Caco-2 (cell line): ENCODE measurements around the gene COQ5. TPM values are rescaled to one million over a fixed set of nuclear protein-coding genes. Genes with fewer than 3 reads are reported as not detected.

Experiments
- BruUV-seq: library from RNA; stranded (reverse); fragments of 400-500 nt; replicated peaks from 2 replicates; lab custom pipeline; 2021; lab: Mats Ljungman, UMichigan
- CTCF ChIA-PET: fragments of 300-600 bp; sonication (Branson Sonifier 250); formaldehyde crosslinking; loops from one replicate; lab custom pipeline; 2022; ENCODE audit warnings: antibody characterized with exemption; lab: Charles Lee
- POLR2A ChIA-PET: fragments of 300-600 bp; sonication (Branson Sonifier 250); formaldehyde crosslinking; loops from one replicate; lab custom pipeline; 2022; ENCODE audit warnings: antibody characterized with exemption; lab: Charles Lee
- DNase-seq, 2 experiments: peaks; one replicate each; pipeline versions ENCODE4 v3.0.0 to v3.0.0-alpha.2; 2020 to 2022
- H3K27me3 ChIP-seq: replicated peaks from 2 replicates; pipeline ENCODE4 v1.6.0; 2011; ENCODE audit warnings: low read length; ENCODE audit not compliant: control insufficient read depth, insufficient read depth
- H3K36me3 ChIP-seq: 2 replicates; pipeline ENCODE4 v1.5.1; 2011; ENCODE audit warnings: low read length; ENCODE audit not compliant: control insufficient read depth, insufficient read depth
- H3K4me1 ChIP-seq: fragments of 250-450 bp; sonication (Bioruptor Pico); 2 replicates; pipeline ENCODE4 v1.5.1; 2020; ENCODE audit warnings: mild to moderate bottlenecking
- H3K4me3 ChIP-seq: 2 replicates; pipeline ENCODE4 v1.5.1; 2011; ENCODE audit warnings: low read depth, mild to moderate bottlenecking, control low read depth, low read length
- H3K9me3 ChIP-seq: fragments of 250-450 bp; sonication (Bioruptor Pico); 2 replicates; pipeline ENCODE4 v1.5.1; 2020; ENCODE audit warnings: mild to moderate bottlenecking, moderate library complexity
- H3K27ac Mint-ChIP-seq: one replicate; pipeline ENCODE4 v1.8.0; 2022; ENCODE audit warnings: mixed read lengths; ENCODE audit not compliant: unreplicated experiment
- H3K27me3 Mint-ChIP-seq: one replicate; pipeline ENCODE4 v1.8.0; 2022; ENCODE audit warnings: mixed read lengths; ENCODE audit not compliant: insufficient read depth, unreplicated experiment
- H3K36me3 Mint-ChIP-seq: one replicate; pipeline ENCODE4 v1.8.0; 2022; ENCODE audit warnings: mild to moderate bottlenecking, mixed read lengths; ENCODE audit not compliant: insufficient read depth, unreplicated experiment
- H3K4me1 Mint-ChIP-seq: one replicate; pipeline ENCODE4 v1.8.0; 2022; ENCODE audit warnings: low read depth, mixed read lengths; ENCODE audit not compliant: unreplicated experiment
- H3K4me3 Mint-ChIP-seq: one replicate; pipeline ENCODE4 v1.8.0; 2022; ENCODE audit warnings: mild to moderate bottlenecking, moderate library complexity, mixed read lengths; ENCODE audit not compliant: unreplicated experiment
- H3K9me3 Mint-ChIP-seq: one replicate; pipeline ENCODE4 v1.8.0; 2022; ENCODE audit warnings: mixed read lengths; ENCODE audit not compliant: unreplicated experiment
- intact Hi-C: fragments of 100-400 bp; cut with micrococcal nuclease; formaldehyde crosslinking; loops from one replicate; pipeline ENCODE4 v1.10.0; 2022; ENCODE audit not compliant: unreplicated experiment
- total RNA-seq: library from RNA; stranded (reverse); gene quantifications from 2 replicates; pipeline ENCODE4 v1.2.3, GENCODE V29; 2022
- TF ChIP-seq, protein P1 (sequence below), 2 experiments: fragments of 200-600 bp in 1 of 2; IDR thresholded peaks; 1 replicate in 1 of 2; 2 replicates in 1 of 2; pipeline versions ENCODE4 v1.5.1 to v1.8.0; 2011 to 2022; ENCODE audit warnings: antibody characterized with exemption in 1 of 2, control low read depth in 1 of 2, inconsistent platforms in 1 of 2, low read depth in 1 of 2, low read length in 1 of 2, mild to moderate bottlenecking in 1 of 2, moderate library complexity in 1 of 2; ENCODE audit not compliant: insufficient read depth in 1 of 2, severe bottlenecking in 1 of 2, unreplicated experiment in 1 of 2

COQ5 gene
- total RNA-seq, 1 experiment from 2014 or later, result 20.7 TPM

DNA sequence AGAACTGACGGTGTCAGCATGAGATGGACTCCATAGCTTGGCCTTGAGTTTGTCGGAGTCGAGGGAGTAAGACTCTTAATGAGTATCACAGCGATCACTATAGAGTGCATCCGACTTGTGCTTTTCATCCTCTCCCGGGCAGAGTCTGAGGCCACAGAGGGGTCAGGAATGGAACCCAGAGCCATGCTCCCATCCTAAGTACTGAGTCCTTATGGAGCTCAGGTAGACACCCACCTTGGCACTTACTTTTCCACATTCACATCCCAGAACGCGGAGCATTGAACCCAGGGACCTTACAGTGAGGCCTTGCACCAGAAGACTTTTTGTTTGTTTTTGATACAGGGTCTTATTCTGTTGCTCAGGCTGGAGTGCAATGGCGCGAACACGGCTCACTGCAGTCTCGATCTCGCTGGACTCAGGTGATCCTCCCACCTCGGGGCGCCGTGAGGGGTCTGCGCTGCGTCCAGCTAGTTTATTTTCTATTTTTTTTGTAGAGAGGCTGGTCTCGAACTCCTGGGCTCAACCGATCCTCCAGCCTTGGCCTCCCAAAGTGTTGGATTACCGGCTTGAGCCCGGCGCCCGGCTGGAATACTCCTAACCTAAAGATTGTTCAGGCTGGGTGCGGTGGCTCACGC is 58.7 kb downstream of the COQ5 start:
- H3K4me1 ChIP-seq, result peaks cover 5% of the 10 kb centered on the region
- DNase-seq, result no peak
- intact Hi-C loops, result no loop called here
- Mint-ChIP-seq H3K4me1 (peaks cover 13% of the 10 kb centered on the region), H3K4me3 (peak overlapping the region; percentile 85), H3K27me3 (no peaks in the 10 kb centered on the region), H3K36me3 (peaks cover 41% of the 10 kb centered on the region), H3K27ac (peak overlapping the region; percentile 79), H3K9me3 (no peaks in the 10 kb centered on the region)
- no peaks in the 10 kb centered on the region for H3K36me3 ChIP-seq
- no peaks in the 10 kb centered on the region for H3K27me3 ChIP-seq
- CTCF ChIA-PET, result interaction anchor here (0.8 to 1.4 kb wide), 2 partner anchors 25 to 168 kb away, joined by 3 to 4 read pairs; partner anchors contain the start of gene SIRT4
- POLR2A ChIA-PET, result interaction anchor here (0.7 kb wide), 1 partner anchor 59 kb away, joined by 3 read pairs; no protein-coding TSS in a partner anchor
- TF ChIP-seq, protein P1, sequence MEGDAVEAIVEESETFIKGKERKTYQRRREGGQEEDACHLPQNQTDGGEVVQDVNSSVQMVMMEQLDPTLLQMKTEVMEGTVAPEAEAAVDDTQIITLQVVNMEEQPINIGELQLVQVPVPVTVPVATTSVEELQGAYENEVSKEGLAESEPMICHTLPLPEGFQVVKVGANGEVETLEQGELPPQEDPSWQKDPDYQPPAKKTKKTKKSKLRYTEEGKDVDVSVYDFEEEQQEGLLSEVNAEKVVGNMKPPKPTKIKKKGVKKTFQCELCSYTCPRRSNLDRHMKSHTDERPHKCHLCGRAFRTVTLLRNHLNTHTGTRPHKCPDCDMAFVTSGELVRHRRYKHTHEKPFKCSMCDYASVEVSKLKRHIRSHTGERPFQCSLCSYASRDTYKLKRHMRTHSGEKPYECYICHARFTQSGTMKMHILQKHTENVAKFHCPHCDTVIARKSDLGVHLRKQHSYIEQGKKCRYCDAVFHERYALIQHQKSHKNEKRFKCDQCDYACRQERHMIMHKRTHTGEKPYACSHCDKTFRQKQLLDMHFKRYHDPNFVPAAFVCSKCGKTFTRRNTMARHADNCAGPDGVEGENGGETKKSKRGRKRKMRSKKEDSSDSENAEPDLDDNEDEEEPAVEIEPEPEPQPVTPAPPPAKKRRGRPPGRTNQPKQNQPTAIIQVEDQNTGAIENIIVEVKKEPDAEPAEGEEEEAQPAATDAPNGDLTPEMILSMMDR (IDR thresholded peaks at IDR 0.05; ENCODE audit: insufficient read depth in 1 of 2, low read depth in 1 of 2, low read length in 1 of 2, severe bottlenecking in 1 of 2, unreplicated experiment in 1 of 2), result no peak
- no peaks in the 10 kb centered on the region for H3K9me3 ChIP-seq
- H3K4me3 ChIP-seq, result peak overlapping the region; percentile 80
- BruUV-seq, result TSS peak; percentile 32

DNA sequence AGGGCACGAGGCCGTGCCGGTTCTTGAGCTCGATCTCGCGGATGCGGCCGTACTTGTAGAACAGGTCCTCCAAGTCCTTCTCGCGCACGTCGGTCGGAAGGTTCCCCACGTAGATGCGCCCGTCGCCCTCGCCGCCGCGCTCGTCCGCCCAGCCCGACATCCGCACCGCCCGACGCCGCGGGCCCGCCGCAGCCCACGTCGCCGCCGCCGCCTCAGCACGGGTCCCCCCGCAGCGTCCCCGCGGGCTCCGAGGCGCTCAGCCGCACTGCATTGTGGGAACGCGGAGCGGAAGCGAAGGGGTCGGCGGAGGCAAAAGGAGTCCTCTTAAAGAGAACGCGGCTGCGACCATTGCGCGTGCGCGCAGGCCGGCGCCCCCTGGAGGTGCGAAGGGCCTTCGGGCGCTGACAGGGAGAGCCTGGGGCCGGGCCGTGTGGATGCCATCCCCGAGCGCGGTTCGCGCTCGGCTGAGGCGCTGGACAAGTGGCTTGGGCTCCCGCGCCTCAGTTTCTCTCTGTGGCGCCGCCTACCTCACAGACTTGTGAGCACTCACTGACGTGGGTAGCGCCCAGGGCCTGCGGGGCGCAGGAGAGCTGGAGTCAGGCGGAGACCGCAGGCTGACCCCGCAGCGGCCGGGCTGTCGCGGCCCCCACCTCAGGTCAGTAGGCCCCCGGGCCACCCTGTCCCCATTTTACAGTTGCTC is 59.4 kb downstream of the COQ5 start, which contains the start of gene SRSF9:
SRSF9 (minus strand) TSS at position 299 of the 700 bp plus-strand sequence; CDS start at position 160, 139 bp downstream.
- Histone ChIP-seq H3K27me3 (no peaks in the 10 kb centered on the region), H3K9me3 (no peaks in the 10 kb centered on the region), H3K4me3 (peak within 1 kb of the TSS; percentile 80), H3K4me1 (peaks cover 5% of the 10 kb centered on the region), H3K36me3 (no peaks in the 10 kb centered on the region)
- Mint-ChIP-seq H3K4me1 (peaks cover 8% of the 10 kb centered on the region), H3K9me3 (no peaks in the 10 kb centered on the region), H3K36me3 (peaks cover 47% of the 10 kb centered on the region), H3K27ac (peak within 1 kb of the TSS; percentile 79), H3K4me3 (peak within 1 kb of the TSS; percentile 85), H3K27me3 (no peaks in the 10 kb centered on the region)
- TF ChIP-seq, protein P1 (IDR thresholded peaks at IDR 0.05; ENCODE audit: insufficient read depth in 1 of 2, low read depth in 1 of 2, low read length in 1 of 2, severe bottlenecking in 1 of 2, unreplicated experiment in 1 of 2), result peak; percentile 84 to 93
- intact Hi-C loops, result loop anchor here (1.0 to 5.0 kb wide), 3 partner anchors 23 to 58 kb away; partner anchors contain the start of genes COQ5, DYNLL1, GATC and TRIAP1
- BruUV-seq, result no TSS peak
- ChIA-PET POLR2A (interaction anchor here (0.7 to 1.6 kb wide), 3 partner anchors 13 to 112 kb away, joined by 3 to 12 read pairs (median 5); partner anchors contain the start of gene POP5), CTCF (interaction anchor here (0.7 to 1.4 kb wide), 5 partner anchors 25 to 242 kb away, joined by 3 to 5 read pairs (median 4); partner anchors contain the start of gene SIRT4)
- peak; percentile 95 to 97 for DNase-seq
